ENCODE measurements around the gene TEP1.
"Not testable (repeated sequence)": the region's sequence is repeated elsewhere in the genome, so short reads cannot be mapped to it uniquely, and the experiment has no call there.

TEP1 gene

GRCh38 chr14:20452831-20453230 lies 39.5 kb upstream of the TEP1 start:
- not testable (repeated sequence) for H3K18ac ChIP-seq (ENCODE audit: low read length); H3K9me3 ChIP-seq (ENCODE audit: insufficient read depth, low read depth, low read length); H2BK12ac ChIP-seq (ENCODE audit: low read length); H3K4ac ChIP-seq (ENCODE audit: low read depth, low read length); H3K4me1 ChIP-seq (ENCODE audit: control insufficient read depth in 1 of 2, insufficient read depth in 2 of 2, low read length in 2 of 2); H3K27me3 ChIP-seq (ENCODE audit: insufficient read depth, low read length); H3K9ac ChIP-seq (ENCODE audit: low read length); H4K8ac ChIP-seq (ENCODE audit: low read depth, low read length); DNase-seq; H2BK5ac ChIP-seq (ENCODE audit: low read depth, low read length, poor library complexity); H3K23ac ChIP-seq (ENCODE audit: low read length); H3K4me3 ChIP-seq (ENCODE audit: low read depth, low read length); H2AFZ ChIP-seq (ENCODE audit: insufficient read depth, low read length, poor library complexity); H4K12ac ChIP-seq (ENCODE audit: low read depth, low read length); H2AK5ac ChIP-seq (ENCODE audit: low read length); H2BK120ac ChIP-seq (ENCODE audit: insufficient read depth, low read length, poor library complexity); H3K14ac ChIP-seq (ENCODE audit: low read length); H3K27ac ChIP-seq (ENCODE audit: low read depth, low read length); H4K91ac ChIP-seq (ENCODE audit: low read depth, low read length); H3K4me2 ChIP-seq (ENCODE audit: low read length)
- Histone ChIP-seq H3K79me1 (ENCODE audit: low read length) (peaks cover 12% of the 10 kb centered on the region), H3K36me3 (ENCODE audit: control insufficient read depth in 1 of 2, insufficient read depth in 2 of 2, low read length in 2 of 2) (peaks cover 21 to 42% of the 10 kb centered on the region in 2 experiments), H3K79me2 (ENCODE audit: control insufficient read depth, insufficient read depth, low read length, poor library complexity) (peaks cover 10% of the 10 kb centered on the region)
- WGBS (ENCODE audit: extremely low coverage, insufficient coverage, insufficient read length), result no CpG with 5 or more reads among the region's 8 CpGs

DNA sequence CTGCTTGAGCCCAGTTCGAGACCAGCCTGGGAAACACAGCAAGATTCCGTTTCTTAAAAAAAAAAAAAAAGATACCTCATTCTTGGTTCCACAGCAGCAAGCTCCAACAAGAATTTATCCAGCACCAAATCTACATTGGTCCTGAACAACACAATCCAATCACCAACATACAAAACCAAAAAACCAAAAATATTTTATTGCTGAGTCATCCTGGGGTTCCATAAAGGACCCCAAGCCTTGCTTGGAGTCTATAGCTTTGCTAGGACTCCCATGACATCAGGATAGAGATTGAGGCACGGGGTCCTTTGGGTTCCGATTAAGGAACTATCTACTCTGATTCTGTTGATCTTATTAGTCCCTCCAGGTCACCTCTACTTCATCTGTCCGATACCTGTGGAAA lies 33.6 kb upstream of the TEP1 start:
- Histone ChIP-seq H3K18ac (ENCODE audit: low read length) (no peak overlapping the region), H3K79me1 (ENCODE audit: low read length) (no peaks in the 10 kb centered on the region), H3K4me2 (ENCODE audit: low read length) (no peak overlapping the region), H3K4me3 (ENCODE audit: low read depth, low read length) (no peak overlapping the region), H3K14ac (ENCODE audit: low read length) (no peak overlapping the region), H4K8ac (ENCODE audit: low read depth, low read length) (no peak overlapping the region), H3K79me2 (ENCODE audit: control insufficient read depth, insufficient read depth, low read length, poor library complexity) (no peaks in the 10 kb centered on the region), H3K23ac (ENCODE audit: low read length) (no peak overlapping the region), H2AK5ac (ENCODE audit: low read length) (no peak overlapping the region), H4K91ac (ENCODE audit: low read depth, low read length) (no peak overlapping the region), H3K27ac (ENCODE audit: low read depth, low read length) (no peak overlapping the region), H4K12ac (ENCODE audit: low read depth, low read length) (no peak overlapping the region), H3K9ac (ENCODE audit: low read length) (no peak overlapping the region), H3K4ac (ENCODE audit: low read depth, low read length) (no peak overlapping the region), H3K27me3 (ENCODE audit: insufficient read depth, low read length) (no peaks in the 10 kb centered on the region), H2AFZ (ENCODE audit: insufficient read depth, low read length, poor library complexity) (no peak overlapping the region), H2BK120ac (ENCODE audit: insufficient read depth, low read length, poor library complexity) (no peak overlapping the region), H2BK12ac (ENCODE audit: low read length) (no peak overlapping the region), H2BK5ac (ENCODE audit: low read depth, low read length, poor library complexity) (no peak overlapping the region), H3K36me3 (ENCODE audit: control insufficient read depth in 1 of 2, insufficient read depth in 2 of 2, low read length in 2 of 2) (peaks cover 19 to 48% of the 10 kb centered on the region in 2 experiments), H3K9me3 (ENCODE audit: insufficient read depth, low read depth, low read length) (peaks cover 2% of the 10 kb centered on the region), H3K4me1 (ENCODE audit: control insufficient read depth in 1 of 2, insufficient read depth in 2 of 2, low read length in 2 of 2) (no peaks in the 10 kb centered on the region)
- WGBS (ENCODE audit: extremely low coverage, insufficient coverage, insufficient read length), result no CpG with 5 or more reads among the region's 5 CpGs
- DNase-seq, result no peak

DNA sequence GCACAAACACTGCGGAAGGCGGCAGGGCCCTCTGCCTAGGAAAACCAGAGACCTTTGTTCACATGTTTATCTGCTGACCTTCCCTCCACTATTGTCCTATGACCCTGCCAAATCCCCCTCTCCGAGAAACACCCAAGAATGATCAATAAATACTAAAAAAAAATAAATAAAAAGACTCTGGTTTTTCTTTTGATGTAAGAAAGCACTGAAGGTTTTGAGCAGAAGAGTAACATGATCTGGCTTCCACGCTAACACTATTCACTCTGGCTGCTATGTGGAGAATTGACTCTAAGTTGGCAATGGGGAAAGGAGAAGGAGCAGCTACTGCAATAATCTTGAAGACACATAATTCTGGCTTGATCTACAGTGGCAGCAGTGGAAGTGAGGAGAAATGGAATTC lies 30.3 kb upstream of the TEP1 start:
- not testable (repeated sequence) for H3K27me3 ChIP-seq (ENCODE audit: insufficient read depth, low read length); H2BK12ac ChIP-seq (ENCODE audit: low read length); H4K12ac ChIP-seq (ENCODE audit: low read depth, low read length); H3K27ac ChIP-seq (ENCODE audit: low read depth, low read length); H3K79me2 ChIP-seq (ENCODE audit: control insufficient read depth, insufficient read depth, low read length, poor library complexity); H3K9ac ChIP-seq (ENCODE audit: low read length); H3K79me1 ChIP-seq (ENCODE audit: low read length); H2AFZ ChIP-seq (ENCODE audit: insufficient read depth, low read length, poor library complexity); H4K8ac ChIP-seq (ENCODE audit: low read depth, low read length); H3K4me3 ChIP-seq (ENCODE audit: low read depth, low read length); H3K4me1 ChIP-seq (ENCODE audit: control insufficient read depth in 1 of 2, insufficient read depth in 2 of 2, low read length in 2 of 2); H2BK120ac ChIP-seq (ENCODE audit: insufficient read depth, low read length, poor library complexity); H3K23ac ChIP-seq (ENCODE audit: low read length); H3K14ac ChIP-seq (ENCODE audit: low read length); H3K4me2 ChIP-seq (ENCODE audit: low read length); DNase-seq; H3K4ac ChIP-seq (ENCODE audit: low read depth, low read length); H2AK5ac ChIP-seq (ENCODE audit: low read length); H2BK5ac ChIP-seq (ENCODE audit: low read depth, low read length, poor library complexity); H3K9me3 ChIP-seq (ENCODE audit: insufficient read depth, low read depth, low read length); H4K91ac ChIP-seq (ENCODE audit: low read depth, low read length); H3K18ac ChIP-seq (ENCODE audit: low read length)
- WGBS (ENCODE audit: extremely low coverage, insufficient coverage, insufficient read length), result no CpG with 5 or more reads among the region's 4 CpGs
- H3K36me3 ChIP-seq (ENCODE audit: control insufficient read depth in 1 of 2, insufficient read depth in 2 of 2, low read length in 2 of 2), result peaks cover 12 to 29% of the 10 kb centered on the region in 2 experiments

DNA sequence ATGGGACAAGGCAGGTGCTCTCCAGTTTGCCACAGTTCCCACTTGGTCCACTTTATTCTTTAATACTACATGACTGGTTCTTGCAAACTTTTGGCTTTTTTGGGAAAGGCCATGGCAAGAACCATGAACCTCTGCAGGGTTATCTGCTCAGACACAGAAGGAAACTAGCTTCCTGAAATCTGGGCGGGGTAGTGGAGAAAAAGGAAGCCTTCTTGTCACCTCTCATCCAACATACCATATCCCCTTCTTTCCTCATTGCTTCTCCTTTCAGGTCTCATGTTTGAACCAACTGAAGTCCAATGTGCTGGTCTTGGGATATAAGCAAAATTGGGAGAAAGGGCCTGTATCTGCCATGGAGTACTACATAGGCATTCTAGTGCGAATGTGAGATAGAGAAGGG lies 28.2 kb upstream of the TEP1 start:
- H3K23ac ChIP-seq (ENCODE audit: low read length), result no peak overlapping the region
- no peaks in the 10 kb centered on the region for H3K79me2 ChIP-seq (ENCODE audit: control insufficient read depth, insufficient read depth, low read length, poor library complexity)
- no peak overlapping the region for H3K4me3 ChIP-seq (ENCODE audit: low read depth, low read length)
- no peaks in the 10 kb centered on the region for H3K79me1 ChIP-seq (ENCODE audit: low read length)
- H3K14ac ChIP-seq (ENCODE audit: low read length), result no peak overlapping the region
- no peak overlapping the region for H3K4me2 ChIP-seq (ENCODE audit: low read length)
- H4K91ac ChIP-seq (ENCODE audit: low read depth, low read length), result no peak overlapping the region
- H3K27ac ChIP-seq (ENCODE audit: low read depth, low read length), result no peak overlapping the region
- no peak overlapping the region for H2AFZ ChIP-seq (ENCODE audit: insufficient read depth, low read length, poor library complexity)
- no peak overlapping the region for H2BK120ac ChIP-seq (ENCODE audit: insufficient read depth, low read length, poor library complexity)
- no peak overlapping the region for H2AK5ac ChIP-seq (ENCODE audit: low read length)
- H3K18ac ChIP-seq (ENCODE audit: low read length), result no peak overlapping the region
- H2BK12ac ChIP-seq (ENCODE audit: low read length), result no peak overlapping the region
- no peak for DNase-seq
- no peak overlapping the region for H4K12ac ChIP-seq (ENCODE audit: low read depth, low read length)
- no peak overlapping the region for H2BK5ac ChIP-seq (ENCODE audit: low read depth, low read length, poor library complexity)
- no peak overlapping the region for H3K4ac ChIP-seq (ENCODE audit: low read depth, low read length)
- no peaks in the 10 kb centered on the region for H3K4me1 ChIP-seq (ENCODE audit: control insufficient read depth in 1 of 2, insufficient read depth in 2 of 2, low read length in 2 of 2)
- no peak overlapping the region for H4K8ac ChIP-seq (ENCODE audit: low read depth, low read length)
- H3K27me3 ChIP-seq (ENCODE audit: insufficient read depth, low read length), result no peaks in the 10 kb centered on the region
- peaks cover 7 to 8% of the 10 kb centered on the region in 2 experiments for H3K36me3 ChIP-seq (ENCODE audit: control insufficient read depth in 1 of 2, insufficient read depth in 2 of 2, low read length in 2 of 2)
- WGBS (ENCODE audit: extremely low coverage, insufficient coverage, insufficient read length), result no CpG with 5 or more reads among the region's 2 CpGs
- H3K9ac ChIP-seq (ENCODE audit: low read length), result no peak overlapping the region
- H3K9me3 ChIP-seq (ENCODE audit: insufficient read depth, low read depth, low read length), result peaks cover 2% of the 10 kb centered on the region
